ENCODE measurements around the gene DUSP2.

GRCh38 chr2:96146881-96147592, 1.8 kb upstream of the DUSP2 start:
- no peak for TF ChIP-seq ZBTB7A (IDR thresholded peaks at IDR 0.05; ENCODE audit: low read depth)
- TF ChIP-seq YY1 (IDR thresholded peaks at IDR 0.05; ENCODE audit: low read depth), result no peak
- no peak for TF ChIP-seq CEBPB (IDR thresholded peaks at IDR 0.05)
- no peak for TF ChIP-seq EP300 (IDR thresholded peaks at IDR 0.05; ENCODE audit: borderline replicate concordance)
- TF ChIP-seq, protein P1, sequence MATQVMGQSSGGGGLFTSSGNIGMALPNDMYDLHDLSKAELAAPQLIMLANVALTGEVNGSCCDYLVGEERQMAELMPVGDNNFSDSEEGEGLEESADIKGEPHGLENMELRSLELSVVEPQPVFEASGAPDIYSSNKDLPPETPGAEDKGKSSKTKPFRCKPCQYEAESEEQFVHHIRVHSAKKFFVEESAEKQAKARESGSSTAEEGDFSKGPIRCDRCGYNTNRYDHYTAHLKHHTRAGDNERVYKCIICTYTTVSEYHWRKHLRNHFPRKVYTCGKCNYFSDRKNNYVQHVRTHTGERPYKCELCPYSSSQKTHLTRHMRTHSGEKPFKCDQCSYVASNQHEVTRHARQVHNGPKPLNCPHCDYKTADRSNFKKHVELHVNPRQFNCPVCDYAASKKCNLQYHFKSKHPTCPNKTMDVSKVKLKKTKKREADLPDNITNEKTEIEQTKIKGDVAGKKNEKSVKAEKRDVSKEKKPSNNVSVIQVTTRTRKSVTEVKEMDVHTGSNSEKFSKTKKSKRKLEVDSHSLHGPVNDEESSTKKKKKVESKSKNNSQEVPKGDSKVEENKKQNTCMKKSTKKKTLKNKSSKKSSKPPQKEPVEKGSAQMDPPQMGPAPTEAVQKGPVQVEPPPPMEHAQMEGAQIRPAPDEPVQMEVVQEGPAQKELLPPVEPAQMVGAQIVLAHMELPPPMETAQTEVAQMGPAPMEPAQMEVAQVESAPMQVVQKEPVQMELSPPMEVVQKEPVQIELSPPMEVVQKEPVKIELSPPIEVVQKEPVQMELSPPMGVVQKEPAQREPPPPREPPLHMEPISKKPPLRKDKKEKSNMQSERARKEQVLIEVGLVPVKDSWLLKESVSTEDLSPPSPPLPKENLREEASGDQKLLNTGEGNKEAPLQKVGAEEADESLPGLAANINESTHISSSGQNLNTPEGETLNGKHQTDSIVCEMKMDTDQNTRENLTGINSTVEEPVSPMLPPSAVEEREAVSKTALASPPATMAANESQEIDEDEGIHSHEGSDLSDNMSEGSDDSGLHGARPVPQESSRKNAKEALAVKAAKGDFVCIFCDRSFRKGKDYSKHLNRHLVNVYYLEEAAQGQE (IDR thresholded peaks at IDR 0.05; ENCODE audit: low read depth), result no peak
- TF ChIP-seq RAD21 (IDR thresholded peaks at IDR 0.05; ENCODE audit: low read depth), result no peak
- TF ChIP-seq TEAD4 (IDR thresholded peaks at IDR 0.05), result no peak
- TF ChIP-seq TAF1 (IDR thresholded peaks at IDR 0.05; ENCODE audit: low read depth), result no peak
- no peak for TF ChIP-seq MAX (IDR thresholded peaks at IDR 0.05)
